ENCODE measurements around the gene PDCD1.
"Not testable (repeated sequence)": the region's sequence is repeated elsewhere in the genome, so short reads cannot be mapped to it uniquely, and the experiment has no call there.

PDCD1 gene

DNA sequence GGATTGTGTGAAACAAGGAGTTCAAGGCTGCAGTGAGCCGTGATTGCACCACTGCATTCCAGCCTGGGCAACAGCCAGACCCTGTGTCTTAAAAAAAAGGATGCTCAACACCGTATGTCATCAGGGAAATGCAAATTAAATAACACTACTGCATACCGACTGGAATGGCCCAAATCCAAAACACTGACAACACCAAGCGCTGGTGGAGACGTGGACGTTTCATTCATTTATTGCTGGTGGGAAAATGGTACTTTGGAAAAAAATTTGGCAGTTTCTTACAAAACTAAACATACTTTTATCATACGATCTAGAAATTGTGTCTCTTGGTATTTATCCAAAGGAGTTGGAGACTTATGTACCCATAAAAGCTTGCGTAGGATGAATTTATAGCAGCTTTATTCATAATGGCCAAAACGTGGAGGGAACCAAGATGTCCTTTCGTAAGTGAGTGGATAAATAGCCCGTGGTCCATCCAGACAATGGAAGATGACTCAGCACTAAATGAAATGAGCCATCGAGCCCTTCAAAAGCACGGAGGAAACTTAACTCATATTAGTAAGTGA lies 25.5 kb downstream of the PDCD1 start:
- TF ChIP-seq, protein P1, sequence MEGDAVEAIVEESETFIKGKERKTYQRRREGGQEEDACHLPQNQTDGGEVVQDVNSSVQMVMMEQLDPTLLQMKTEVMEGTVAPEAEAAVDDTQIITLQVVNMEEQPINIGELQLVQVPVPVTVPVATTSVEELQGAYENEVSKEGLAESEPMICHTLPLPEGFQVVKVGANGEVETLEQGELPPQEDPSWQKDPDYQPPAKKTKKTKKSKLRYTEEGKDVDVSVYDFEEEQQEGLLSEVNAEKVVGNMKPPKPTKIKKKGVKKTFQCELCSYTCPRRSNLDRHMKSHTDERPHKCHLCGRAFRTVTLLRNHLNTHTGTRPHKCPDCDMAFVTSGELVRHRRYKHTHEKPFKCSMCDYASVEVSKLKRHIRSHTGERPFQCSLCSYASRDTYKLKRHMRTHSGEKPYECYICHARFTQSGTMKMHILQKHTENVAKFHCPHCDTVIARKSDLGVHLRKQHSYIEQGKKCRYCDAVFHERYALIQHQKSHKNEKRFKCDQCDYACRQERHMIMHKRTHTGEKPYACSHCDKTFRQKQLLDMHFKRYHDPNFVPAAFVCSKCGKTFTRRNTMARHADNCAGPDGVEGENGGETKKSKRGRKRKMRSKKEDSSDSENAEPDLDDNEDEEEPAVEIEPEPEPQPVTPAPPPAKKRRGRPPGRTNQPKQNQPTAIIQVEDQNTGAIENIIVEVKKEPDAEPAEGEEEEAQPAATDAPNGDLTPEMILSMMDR (IDR thresholded peaks at IDR 0.05; ENCODE audit: insufficient read depth, low read depth, low read length, missing control alignments) = no peak
- no peak for DNase-seq (ENCODE audit: low read depth)
- H3K4me3 ChIP-seq (ENCODE audit: low read length) = no peak overlapping the region

DNA sequence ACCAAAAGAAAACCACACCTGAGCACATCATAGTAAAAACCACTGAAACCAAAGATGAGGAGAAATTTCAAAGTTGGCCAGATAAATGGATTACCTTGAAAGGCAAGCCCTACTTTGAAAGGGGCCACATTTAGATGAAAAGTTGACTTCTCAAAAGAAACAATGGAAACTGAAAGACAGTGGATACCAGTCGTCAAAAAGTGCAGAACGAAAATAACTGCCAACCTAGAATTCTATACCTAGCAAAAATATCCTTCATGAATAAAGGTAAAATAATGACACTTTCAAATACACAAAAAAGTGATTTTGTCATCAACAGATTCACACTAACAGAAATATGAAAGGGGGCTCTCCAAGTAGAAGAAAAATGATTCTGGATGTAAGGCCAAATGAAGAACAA lies 31.3 kb downstream of the PDCD1 start:
- DNase-seq (ENCODE audit: low read depth) = no peak
- no peak overlapping the region for H3K4me3 ChIP-seq (ENCODE audit: low read length)
- TF ChIP-seq, protein P1 (IDR thresholded peaks at IDR 0.05; ENCODE audit: insufficient read depth, low read depth, low read length, missing control alignments) = no peak

DNA sequence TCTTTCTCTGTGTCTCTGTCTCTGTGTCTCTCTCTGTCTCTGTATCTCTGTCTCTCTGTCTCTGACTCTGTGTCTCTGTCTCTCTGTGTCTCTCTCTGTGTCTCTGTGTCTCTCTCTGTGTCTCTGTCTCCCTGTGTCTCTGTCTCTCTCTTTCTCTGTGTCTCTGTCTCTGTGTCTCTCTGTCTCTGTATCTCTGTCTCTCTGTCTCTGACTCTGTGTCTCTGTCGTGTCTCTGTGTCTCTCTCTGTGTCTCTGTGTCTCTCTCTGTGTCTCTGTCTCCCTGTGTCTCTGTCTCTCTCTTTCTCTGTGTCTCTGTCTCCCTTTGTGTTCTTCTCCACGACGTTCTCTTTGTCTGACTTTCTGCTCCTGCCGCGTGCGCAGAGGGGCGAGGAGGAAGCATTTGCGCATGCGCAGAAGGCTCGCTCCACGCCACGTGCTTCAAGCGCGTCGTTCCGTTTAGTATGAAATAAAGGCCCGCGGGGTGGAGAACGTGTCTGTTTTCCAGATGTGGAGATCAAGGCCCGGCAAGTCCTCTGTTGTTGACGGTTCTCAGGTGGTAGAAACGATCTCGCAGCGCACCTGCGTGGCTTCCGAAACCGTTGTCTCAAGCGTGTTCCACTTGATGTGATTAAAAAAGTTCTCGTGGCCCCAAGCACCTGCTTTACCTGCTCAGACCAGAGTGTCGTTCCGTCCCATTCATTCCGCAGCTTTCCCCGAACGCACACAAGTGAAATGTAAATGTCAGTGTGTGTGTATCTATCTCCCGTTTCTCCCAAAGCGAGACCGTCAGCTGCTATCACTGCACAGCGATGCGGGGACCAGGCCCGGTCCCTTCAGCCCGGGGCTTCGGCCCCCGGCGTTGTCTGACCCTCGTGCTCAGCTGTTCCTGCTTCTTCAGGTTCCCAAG lies 34.9 kb downstream of the PDCD1 start:
- DNase-seq (ENCODE audit: low read depth); H3K4me3 ChIP-seq (ENCODE audit: low read length): not testable (repeated sequence)

DNA sequence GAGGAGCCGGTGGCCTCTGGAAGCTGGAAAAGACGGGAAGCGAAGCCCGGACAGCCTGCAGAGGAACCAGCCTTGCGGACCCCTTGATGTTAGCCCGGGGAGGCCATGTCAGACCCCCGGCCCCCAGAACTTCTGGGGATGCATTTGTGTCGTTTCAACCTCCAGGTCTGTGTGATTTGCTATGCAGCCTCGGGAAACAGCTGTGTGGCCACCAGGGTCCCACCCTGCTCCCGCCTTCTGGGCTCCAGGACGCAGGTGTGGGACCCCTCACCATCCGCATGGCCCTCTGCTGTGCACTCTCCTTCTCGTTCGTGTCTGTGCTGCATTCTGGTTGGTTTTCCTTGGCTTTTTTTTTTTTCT lies 36.5 kb downstream of the PDCD1 start:
- DNase-seq (ENCODE audit: low read depth) = no peak
- TF ChIP-seq, protein P1 (IDR thresholded peaks at IDR 0.05; ENCODE audit: insufficient read depth, low read depth, low read length, missing control alignments) = no peak
- no peak overlapping the region for H3K4me3 ChIP-seq (ENCODE audit: low read length)

DNA sequence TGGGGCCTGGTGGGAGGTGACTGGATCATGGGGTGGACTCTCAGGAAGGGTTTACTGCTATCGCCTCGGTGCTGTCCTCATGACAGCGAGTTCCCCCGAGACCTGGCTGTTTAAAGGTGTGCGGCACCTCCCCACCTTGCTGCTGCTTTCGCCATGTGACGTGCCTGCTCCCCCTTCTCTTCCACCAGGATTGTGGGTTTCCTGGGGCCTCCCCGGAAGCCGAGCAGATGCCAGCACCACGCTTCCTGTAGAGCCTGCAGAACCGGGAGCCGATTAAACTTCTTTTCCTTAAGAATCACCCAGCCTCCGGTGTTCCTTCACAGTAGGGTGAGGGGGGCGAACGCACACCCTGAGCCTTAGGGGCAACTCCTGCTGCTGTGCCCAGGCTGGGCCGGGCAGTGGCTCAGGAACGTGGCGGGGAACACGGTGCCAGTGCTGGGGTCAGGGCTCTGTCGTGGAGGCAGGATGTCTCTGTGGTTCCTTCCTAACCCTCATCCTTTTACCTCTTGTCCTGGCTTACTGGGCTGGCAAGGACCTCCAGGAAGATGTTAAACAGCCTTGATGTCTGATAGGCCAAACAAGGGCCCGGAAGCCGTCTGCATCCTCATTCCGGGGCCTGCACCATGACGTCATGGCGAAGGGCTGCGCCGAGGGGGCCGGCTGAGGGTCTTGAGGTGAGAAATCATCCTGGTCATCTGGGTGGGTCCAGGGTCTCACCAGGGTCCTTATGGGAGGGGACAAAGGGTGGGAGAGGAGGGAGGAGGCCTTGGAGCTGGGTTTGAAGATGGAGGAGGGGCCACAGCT lies 37.0 kb downstream of the PDCD1 start:
- H3K4me3 ChIP-seq (ENCODE audit: low read length) = no peak overlapping the region
- TF ChIP-seq, protein P1 (IDR thresholded peaks at IDR 0.05; ENCODE audit: insufficient read depth, low read depth, low read length, missing control alignments) = no peak
- DNase-seq (ENCODE audit: low read depth) = no peak

DNA sequence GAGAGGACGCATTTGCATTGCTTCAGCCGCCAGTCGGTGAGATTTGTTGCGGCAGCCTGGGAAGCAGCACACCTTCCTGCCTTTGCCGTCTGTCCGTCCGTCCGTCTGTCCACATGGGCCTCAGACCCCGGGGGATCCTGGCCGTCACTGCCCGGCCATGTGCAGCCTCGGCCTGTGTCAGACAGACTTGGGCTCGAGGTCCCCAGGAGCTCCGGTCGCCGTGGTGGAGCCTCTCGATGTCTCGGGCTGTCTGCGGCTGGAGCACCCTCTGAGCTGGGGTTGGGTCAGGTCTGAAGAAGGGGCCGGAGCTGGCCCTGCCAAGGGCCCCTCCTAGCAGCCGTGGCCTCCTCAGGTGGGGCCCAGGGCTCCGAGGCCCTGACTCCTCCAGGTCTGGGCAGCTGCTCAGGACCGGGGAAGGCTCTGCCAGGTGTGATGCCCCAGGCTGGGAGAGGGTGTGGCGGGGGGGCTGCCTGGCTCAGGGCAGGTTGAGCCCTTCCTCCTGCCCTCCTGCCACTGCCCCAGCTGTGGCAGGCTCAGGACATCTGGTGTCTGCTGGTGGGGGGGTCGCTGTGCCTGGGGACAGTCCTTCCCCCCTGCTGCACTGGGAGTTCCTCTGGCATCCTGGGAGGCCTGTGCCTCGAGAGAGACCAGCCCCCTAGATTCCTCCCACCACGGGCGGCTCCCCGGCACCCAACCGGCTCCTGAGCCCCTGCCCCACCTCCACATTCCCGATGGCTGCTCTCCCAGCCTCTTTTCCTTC lies 37.9 kb downstream of the PDCD1 start:
- H3K4me3 ChIP-seq (ENCODE audit: low read length) = no peak overlapping the region
- TF ChIP-seq, protein P1 (IDR thresholded peaks at IDR 0.05; ENCODE audit: insufficient read depth, low read depth, low read length, missing control alignments) = no peak
- no peak for DNase-seq (ENCODE audit: low read depth)

DNA sequence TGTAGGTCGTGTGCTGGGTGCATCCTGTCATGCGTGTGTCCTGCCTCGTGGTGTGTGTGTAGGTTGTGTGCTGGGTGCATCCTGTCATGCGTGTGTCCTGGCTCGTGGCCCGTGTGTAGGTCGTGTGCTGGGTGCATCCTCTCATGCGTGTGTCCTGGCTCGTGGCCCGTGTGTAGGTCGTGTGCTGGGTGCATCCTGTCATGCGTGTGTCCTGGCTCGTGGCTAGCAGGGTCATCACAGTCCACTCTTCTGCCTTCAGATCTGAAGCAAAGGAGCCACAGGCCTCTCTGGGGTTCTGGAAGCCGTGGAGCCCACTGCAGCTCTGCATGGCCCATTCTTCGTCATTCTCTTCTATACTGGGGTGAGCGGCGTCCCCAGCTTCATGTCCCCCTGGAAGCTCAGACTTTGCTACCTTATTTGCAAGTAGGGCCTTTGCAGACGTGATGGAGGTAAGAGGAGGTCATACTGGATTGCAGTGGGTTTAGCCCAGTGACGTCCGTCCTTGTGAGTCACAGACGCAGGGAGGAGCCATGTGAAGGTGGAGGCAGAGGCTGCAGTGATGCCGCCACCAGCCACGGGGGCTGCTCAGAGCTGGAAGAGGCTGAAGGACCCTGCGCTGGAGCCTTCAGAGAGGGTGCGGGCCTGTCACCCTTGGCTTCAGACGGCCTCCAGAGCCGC lies 38.6 kb downstream of the PDCD1 start:
- H3K4me3 ChIP-seq (ENCODE audit: low read length); DNase-seq (ENCODE audit: low read depth): not testable (repeated sequence)

Measured in epithelial cell of esophagus (primary cell).